NOMO-1 treated with dmso at 0.1 percent for 144 hours (cell line): ENCODE data around the gene MBNL2.

ENCODE experiments used
- DNase-seq: peaks from one replicate; lab custom pipeline; 2025; ENCODE audit not compliant: unreplicated experiment; lab: John Stamatoyannopoulos, UW

MBNL2 gene

GRCh38 chr13:97295283-97296182 is 73.4 kb downstream of the MBNL2 start:
- no peak for DNase-seq

GRCh38 chr13:97296740-97297139 is 74.6 kb downstream of the MBNL2 start:
- no peak for DNase-seq

GRCh38 chr13:97298816-97299215 is 76.7 kb downstream of the MBNL2 start:
- no peak for DNase-seq

GRCh38 chr13:97300871-97301270 is 78.7 kb downstream of the MBNL2 start:
- no peak for DNase-seq

- no peak for DNase-seq
These were observed 79.4 kb downstream of the MBNL2 start for GRCh38 chr13:97301382-97302095.

GRCh38 chr13:97302611-97303010 is 80.5 kb downstream of the MBNL2 start:
- DNase-seq, result no peak

- DNase-seq, result no peak
These were observed 84.0 kb downstream of the MBNL2 start for GRCh38 chr13:97306106-97306505.

- DNase-seq, result no peak
These were observed 84.5 kb downstream of the MBNL2 start for GRCh38 chr13:97306645-97307044.

GRCh38 chr13:97307118-97307881 is 85.2 kb downstream of the MBNL2 start:
- DNase-seq, result no peak

- no peak for DNase-seq
These were observed 85.9 kb downstream of the MBNL2 start for GRCh38 chr13:97307882-97308624.

GRCh38 chr13:97308735-97309429 is 86.7 kb downstream of the MBNL2 start:
- DNase-seq, result no peak

- DNase-seq, result no peak
These were observed 88.8 kb downstream of the MBNL2 start for GRCh38 chr13:97310809-97311436.

- DNase-seq, result no peak
These were observed 89.8 kb downstream of the MBNL2 start for GRCh38 chr13:97311956-97312355.

- no peak for DNase-seq
These were observed 91.6 kb downstream of the MBNL2 start for GRCh38 chr13:97313551-97314260.

GRCh38 chr13:97316390-97316789 is 94.3 kb downstream of the MBNL2 start:
- DNase-seq, result no peak

- DNase-seq, result no peak
These were observed 95.8 kb downstream of the MBNL2 start for GRCh38 chr13:97317933-97318332.

GRCh38 chr13:97318532-97318931 is 96.4 kb downstream of the MBNL2 start:
- no peak for DNase-seq

GRCh38 chr13:97319113-97319720 is 97.1 kb downstream of the MBNL2 start:
- DNase-seq, result no peak

- DNase-seq, result no peak
These were observed 99.0 kb downstream of the MBNL2 start for GRCh38 chr13:97321101-97321500.
